Endothelial cell of umbilical vein (primary cell): Measurements from ENCODE around the gene FLRT2.

Experiments used
- CTCF ChIP-seq, 2 donors: IDR thresholded peaks; 1 replicate in 1 of 2; 2 replicates in 1 of 2; pipeline ENCODE4 v1.5.1; 2011; ENCODE audit warnings: low read length in 2 of 2, mild to moderate bottlenecking in 2 of 2, moderate library complexity in 2 of 2, control low read depth in 1 of 2, inconsistent platforms in 1 of 2, low read depth in 1 of 2; ENCODE audit not compliant: insufficient read depth in 1 of 2; ENCODE audit errors: extremely low read depth in 1 of 2
- EZH2 ChIP-seq: IDR thresholded peaks from 2 replicates; pipeline ENCODE4 v1.6.1; 2012; ENCODE audit warnings: borderline replicate concordance, low read depth, mild to moderate bottlenecking, moderate library complexity, low read length, inconsistent platforms; ENCODE audit not compliant: severe bottlenecking
- MAX ChIP-seq: IDR thresholded peaks from 2 replicates; pipeline ENCODE4 v1.6.1; 2011; ENCODE audit not compliant: insufficient read depth, insufficient read length
- MYC ChIP-seq: IDR thresholded peaks from one replicate; pipeline ENCODE4 v1.6.1; 2011; ENCODE audit warnings: mild to moderate bottlenecking, low read depth, low read length
- POLR2A ChIP-seq: IDR thresholded peaks from 2 replicates; pipeline ENCODE4 v1.6.1; 2012; ENCODE audit warnings: low read depth, mild to moderate bottlenecking, control low read depth, low read length
- POLR2AphosphoS5 ChIP-seq: IDR thresholded peaks from 2 replicates; pipeline ENCODE4 v1.6.1; 2012; ENCODE audit warnings: low read depth, mild to moderate bottlenecking, control low read depth, low read length, moderate library complexity; ENCODE audit not compliant: insufficient read depth

- no peak for TF ChIP-seq POLR2A
- no peak for TF ChIP-seq CTCF (IDR thresholded peaks at IDR 0.05; ENCODE audit: extremely low read depth in 1 of 2, insufficient read depth in 1 of 2, low read depth in 1 of 2, low read length in 2 of 2)
- no peak for TF ChIP-seq MYC
- no peak for TF ChIP-seq EZH2
- TF ChIP-seq POLR2AphosphoS5 = no peak
- TF ChIP-seq MAX = no peak
Observed at GRCh38 chr14:85574853-85575616, 45.1 kb downstream of the FLRT2 start.
